ENCODE results near the gene GUCA1A.
"Not testable (repeated sequence)": the region's sequence is repeated elsewhere in the genome, so short reads cannot be mapped to it uniquely, and the experiment has no call there.

The GUCA1A gene

DNA sequence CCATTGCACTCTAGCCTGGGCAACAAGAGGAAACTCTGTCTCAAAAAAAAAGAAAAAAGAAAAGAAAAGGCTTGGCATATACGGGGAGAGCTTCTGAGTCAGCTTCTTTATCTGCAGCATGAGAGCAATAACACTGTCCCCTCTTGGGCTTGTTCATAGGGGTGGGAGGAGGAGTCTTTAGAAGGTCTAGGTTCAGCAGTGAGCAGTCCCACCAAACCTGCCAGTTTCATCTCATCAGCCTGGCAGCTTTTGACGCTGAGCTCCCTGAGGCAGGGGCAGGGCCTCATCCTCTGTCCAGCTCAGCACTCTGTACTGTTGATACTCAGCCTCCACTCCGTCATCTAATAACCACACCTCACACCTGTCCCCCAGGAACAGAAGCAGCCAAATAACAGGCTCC is 25.1 kb upstream of the GUCA1A start:
- no peaks in the 10 kb centered on the region for H3K36me3 ChIP-seq (ENCODE audit: control insufficient read depth, insufficient read depth, low read length)
- H3K9ac ChIP-seq (ENCODE audit: low read length), result no peak overlapping the region
- no peak overlapping the region for H3K4me3 ChIP-seq (ENCODE audit: low read depth, low read length)
- H3K27me3 ChIP-seq (ENCODE audit: control insufficient read depth, insufficient read depth, low read length), result no peaks in the 10 kb centered on the region
- H3K4me1 ChIP-seq (ENCODE audit: control insufficient read depth, insufficient read depth, low read length), result peaks cover 8% of the 10 kb centered on the region
- H3K9me3 ChIP-seq (ENCODE audit: control insufficient read depth, insufficient read depth, low read depth, low read length), result no peaks in the 10 kb centered on the region
- no peak overlapping the region for H3K27ac ChIP-seq (ENCODE audit: low read depth, low read length)

- Histone ChIP-seq H3K4me1 (ENCODE audit: control insufficient read depth, insufficient read depth, low read length) (peaks cover 8% of the 10 kb centered on the region), H3K27me3 (ENCODE audit: control insufficient read depth, insufficient read depth, low read length) (no peaks in the 10 kb centered on the region), H3K27ac (ENCODE audit: low read depth, low read length) (no peak overlapping the region), H3K36me3 (ENCODE audit: control insufficient read depth, insufficient read depth, low read length) (no peaks in the 10 kb centered on the region), H3K9ac (ENCODE audit: low read length) (no peak overlapping the region), H3K9me3 (ENCODE audit: control insufficient read depth, insufficient read depth, low read depth, low read length) (no peaks in the 10 kb centered on the region), H3K4me3 (ENCODE audit: low read depth, low read length) (no peak overlapping the region)
Observed at GRCh38 chr6:42150254-42150653, 22.9 kb upstream of the GUCA1A start.

- no peaks in the 10 kb centered on the region for H3K9me3 ChIP-seq (ENCODE audit: control insufficient read depth, insufficient read depth, low read depth, low read length)
- no peaks in the 10 kb centered on the region for H3K36me3 ChIP-seq (ENCODE audit: control insufficient read depth, insufficient read depth, low read length)
- H3K27me3 ChIP-seq (ENCODE audit: control insufficient read depth, insufficient read depth, low read length), result no peaks in the 10 kb centered on the region
- H3K4me3 ChIP-seq (ENCODE audit: low read depth, low read length), result no peak overlapping the region
- H3K9ac ChIP-seq (ENCODE audit: low read length), result no peak overlapping the region
- H3K4me1 ChIP-seq (ENCODE audit: control insufficient read depth, insufficient read depth, low read length), result peaks cover 15% of the 10 kb centered on the region
- H3K27ac ChIP-seq (ENCODE audit: low read depth, low read length), result no peak overlapping the region
Observed at GRCh38 chr6:42152024-42152423, 21.1 kb upstream of the GUCA1A start.

DNA sequence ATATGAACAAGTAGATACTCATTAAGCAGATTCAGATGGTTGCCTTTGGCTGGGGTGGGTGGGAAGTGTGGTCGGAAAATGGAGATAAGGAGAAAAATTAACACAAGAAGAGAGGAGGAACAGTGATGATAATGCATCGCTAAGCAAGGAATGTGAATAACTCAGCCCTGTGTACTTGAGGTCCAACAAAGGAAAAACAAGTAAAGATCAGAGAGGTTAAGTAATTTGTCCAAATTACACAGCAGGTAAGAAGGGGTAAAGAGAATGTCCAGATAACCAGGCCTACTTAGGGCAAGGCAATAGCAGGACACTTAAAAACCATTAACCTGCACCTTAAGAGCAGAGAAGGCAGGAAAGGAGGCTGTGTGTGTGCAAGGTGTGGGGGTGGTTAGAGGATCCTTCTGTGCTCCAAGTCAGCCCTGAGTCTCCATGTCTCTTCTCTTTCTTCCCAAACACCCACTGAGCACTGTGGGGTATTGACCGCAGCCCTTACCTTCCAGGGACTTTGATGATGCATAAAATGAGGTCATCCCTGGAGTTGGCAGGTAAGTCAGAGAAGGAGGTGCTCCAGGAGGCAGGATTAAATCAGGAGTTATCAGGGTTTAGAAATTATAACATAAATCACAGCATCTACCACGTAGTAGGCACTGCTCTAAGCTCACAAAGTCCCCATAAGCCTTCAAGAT is 20.5 kb upstream of the GUCA1A start:
- not testable (repeated sequence) for H3K9ac ChIP-seq (ENCODE audit: low read length); H3K36me3 ChIP-seq (ENCODE audit: control insufficient read depth, insufficient read depth, low read length); H3K27me3 ChIP-seq (ENCODE audit: control insufficient read depth, insufficient read depth, low read length); H3K27ac ChIP-seq (ENCODE audit: low read depth, low read length); H3K9me3 ChIP-seq (ENCODE audit: control insufficient read depth, insufficient read depth, low read depth, low read length); H3K4me3 ChIP-seq (ENCODE audit: low read depth, low read length)
- peaks cover 16% of the 10 kb centered on the region for H3K4me1 ChIP-seq (ENCODE audit: control insufficient read depth, insufficient read depth, low read length)

DNA sequence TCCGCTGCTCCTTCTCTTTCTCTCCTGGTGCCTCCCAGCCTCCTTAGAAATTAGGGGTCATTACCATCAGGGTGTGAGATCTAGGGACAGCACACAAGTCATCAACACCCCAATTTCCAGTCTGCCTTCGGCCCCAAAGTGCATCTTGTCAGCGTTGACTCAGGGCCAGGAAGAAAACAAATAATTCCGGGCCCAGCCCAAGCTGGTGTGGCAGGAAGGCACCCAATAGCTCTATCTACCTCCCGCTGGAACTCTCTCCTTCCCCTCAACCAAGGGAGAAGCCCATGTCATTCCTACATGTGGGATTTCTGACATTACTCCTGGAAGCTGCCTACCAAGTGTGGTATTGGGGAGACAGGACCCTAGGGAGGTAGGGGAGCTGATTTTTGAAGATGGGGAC is 19.2 kb upstream of the GUCA1A start:
- Histone ChIP-seq H3K27ac (ENCODE audit: low read depth, low read length) (no peak overlapping the region), H3K9ac (ENCODE audit: low read length) (no peak overlapping the region), H3K36me3 (ENCODE audit: control insufficient read depth, insufficient read depth, low read length) (no peaks in the 10 kb centered on the region), H3K27me3 (ENCODE audit: control insufficient read depth, insufficient read depth, low read length) (no peaks in the 10 kb centered on the region), H3K9me3 (ENCODE audit: control insufficient read depth, insufficient read depth, low read depth, low read length) (no peaks in the 10 kb centered on the region), H3K4me3 (ENCODE audit: low read depth, low read length) (no peak overlapping the region), H3K4me1 (ENCODE audit: control insufficient read depth, insufficient read depth, low read length) (peaks cover 19% of the 10 kb centered on the region)

- Histone ChIP-seq H3K27me3 (ENCODE audit: control insufficient read depth, insufficient read depth, low read length) (no peaks in the 10 kb centered on the region), H3K4me3 (ENCODE audit: low read depth, low read length) (no peak overlapping the region), H3K4me1 (ENCODE audit: control insufficient read depth, insufficient read depth, low read length) (peaks cover 19% of the 10 kb centered on the region), H3K9ac (ENCODE audit: low read length) (no peak overlapping the region), H3K9me3 (ENCODE audit: control insufficient read depth, insufficient read depth, low read depth, low read length) (no peaks in the 10 kb centered on the region), H3K36me3 (ENCODE audit: control insufficient read depth, insufficient read depth, low read length) (no peaks in the 10 kb centered on the region), H3K27ac (ENCODE audit: low read depth, low read length) (no peak overlapping the region)
Observed at GRCh38 chr6:42154461-42155209, 18.5 kb upstream of the GUCA1A start.

- Histone ChIP-seq H3K36me3 (ENCODE audit: control insufficient read depth, insufficient read depth, low read length) (no peaks in the 10 kb centered on the region), H3K9ac (ENCODE audit: low read length) (no peak overlapping the region), H3K27ac (ENCODE audit: low read depth, low read length) (no peak overlapping the region), H3K4me1 (ENCODE audit: control insufficient read depth, insufficient read depth, low read length) (peaks cover 19% of the 10 kb centered on the region), H3K4me3 (ENCODE audit: low read depth, low read length) (no peak overlapping the region), H3K27me3 (ENCODE audit: control insufficient read depth, insufficient read depth, low read length) (no peaks in the 10 kb centered on the region), H3K9me3 (ENCODE audit: control insufficient read depth, insufficient read depth, low read depth, low read length) (no peaks in the 10 kb centered on the region)
Observed at GRCh38 chr6:42155293-42155692, 17.9 kb upstream of the GUCA1A start.

- H3K9me3 ChIP-seq (ENCODE audit: control insufficient read depth, insufficient read depth, low read depth, low read length), result no peaks in the 10 kb centered on the region
- peaks cover 19% of the 10 kb centered on the region for H3K4me1 ChIP-seq (ENCODE audit: control insufficient read depth, insufficient read depth, low read length)
- no peak overlapping the region for H3K4me3 ChIP-seq (ENCODE audit: low read depth, low read length)
- H3K9ac ChIP-seq (ENCODE audit: low read length), result no peak overlapping the region
- no peaks in the 10 kb centered on the region for H3K27me3 ChIP-seq (ENCODE audit: control insufficient read depth, insufficient read depth, low read length)
- no peaks in the 10 kb centered on the region for H3K36me3 ChIP-seq (ENCODE audit: control insufficient read depth, insufficient read depth, low read length)
- H3K27ac ChIP-seq (ENCODE audit: low read depth, low read length), result no peak overlapping the region
Observed at GRCh38 chr6:42156638-42157037, 16.5 kb upstream of the GUCA1A start.

GRCh38 chr6:42158011-42158410 is 15.2 kb upstream of the GUCA1A start:
- H3K27me3 ChIP-seq (ENCODE audit: control insufficient read depth, insufficient read depth, low read length), result no peaks in the 10 kb centered on the region
- no peak overlapping the region for H3K4me3 ChIP-seq (ENCODE audit: low read depth, low read length)
- H3K4me1 ChIP-seq (ENCODE audit: control insufficient read depth, insufficient read depth, low read length), result peaks cover 21% of the 10 kb centered on the region
- H3K36me3 ChIP-seq (ENCODE audit: control insufficient read depth, insufficient read depth, low read length), result no peaks in the 10 kb centered on the region
- H3K9ac ChIP-seq (ENCODE audit: low read length), result no peak overlapping the region
- no peak overlapping the region for H3K27ac ChIP-seq (ENCODE audit: low read depth, low read length)
- H3K9me3 ChIP-seq (ENCODE audit: control insufficient read depth, insufficient read depth, low read depth, low read length), result no peaks in the 10 kb centered on the region

GRCh38 chr6:42158631-42159030 is 14.5 kb upstream of the GUCA1A start:
- Histone ChIP-seq H3K4me1 (ENCODE audit: control insufficient read depth, insufficient read depth, low read length) (peaks cover 21% of the 10 kb centered on the region), H3K27ac (ENCODE audit: low read depth, low read length) (no peak overlapping the region), H3K9me3 (ENCODE audit: control insufficient read depth, insufficient read depth, low read depth, low read length) (no peaks in the 10 kb centered on the region), H3K4me3 (ENCODE audit: low read depth, low read length) (no peak overlapping the region), H3K9ac (ENCODE audit: low read length) (no peak overlapping the region), H3K27me3 (ENCODE audit: control insufficient read depth, insufficient read depth, low read length) (no peaks in the 10 kb centered on the region), H3K36me3 (ENCODE audit: control insufficient read depth, insufficient read depth, low read length) (no peaks in the 10 kb centered on the region)

DNA sequence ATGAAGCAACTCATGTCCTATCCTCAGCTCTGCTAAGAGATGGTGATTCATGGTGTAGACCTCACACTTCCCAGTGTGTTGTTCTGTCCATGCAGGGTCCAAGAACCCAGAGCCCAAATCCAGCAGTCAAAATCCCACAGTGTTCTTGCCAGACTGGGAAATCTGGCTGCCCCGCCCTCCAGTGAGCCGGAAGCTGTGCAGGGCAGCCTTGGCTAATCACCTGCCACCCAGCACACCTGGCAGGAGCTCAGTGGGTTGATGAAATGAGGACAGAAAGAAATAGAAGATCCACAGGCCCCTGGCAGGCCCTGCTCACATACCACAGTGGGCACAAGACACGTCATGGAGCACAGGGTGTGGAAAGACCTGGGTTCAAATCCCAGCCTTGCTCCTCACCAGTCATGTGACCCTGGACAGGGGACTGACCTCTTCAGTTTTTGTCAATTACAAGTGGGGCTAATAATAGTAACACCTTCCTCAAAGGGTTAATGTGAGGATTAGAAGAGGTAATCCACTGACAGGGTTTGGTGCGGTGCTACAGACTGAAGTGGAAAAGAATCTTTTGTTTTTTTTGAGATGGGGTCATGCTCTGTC is 13.6 kb upstream of the GUCA1A start:
- Histone ChIP-seq H3K36me3 (ENCODE audit: control insufficient read depth, insufficient read depth, low read length) (no peaks in the 10 kb centered on the region), H3K9ac (ENCODE audit: low read length) (no peak overlapping the region), H3K4me3 (ENCODE audit: low read depth, low read length) (no peak overlapping the region), H3K4me1 (ENCODE audit: control insufficient read depth, insufficient read depth, low read length) (peaks cover 24% of the 10 kb centered on the region), H3K27ac (ENCODE audit: low read depth, low read length) (no peak overlapping the region), H3K27me3 (ENCODE audit: control insufficient read depth, insufficient read depth, low read length) (no peaks in the 10 kb centered on the region), H3K9me3 (ENCODE audit: control insufficient read depth, insufficient read depth, low read depth, low read length) (no peaks in the 10 kb centered on the region)
